ENCODE results near the gene KRT81. TPM values are rescaled to one million over a fixed set of nuclear protein-coding genes. Genes with fewer than 3 reads are reported as not detected.

Gene KRT81
- total RNA-seq (2022; extraction: Qiagen RNA extraction; ENCODE audit: low read depth): 2,993 to 3,705 TPM (median 3,273 TPM) in 5 replicates

GRCh38 chr12:52291267-52291935, at the start of gene KRT81:
TSS of gene KRT81 (minus strand) at chr12:52291534. CDS start at chr12:52291465, 69 bp downstream.

GRCh38 chr12:52320784-52321400, 29.6 kb upstream of the KRT81 start, which contains the start of gene KRT83:
TSS of gene KRT83 (minus strand) at chr12:52321398. CDS start at chr12:52321335, 63 bp downstream.

GRCh38 chr12:52274521-52275120, 16.7 kb downstream of the KRT81 start, which contains the start of gene KRT86:
TSS of gene KRT86 (plus strand) at chr12:52274645. CDS start at chr12:52301917, 27,272 bp downstream.

Other genes starting within 250 kb of the KRT81 start
- gene NR4A1, start 240.1 kb downstream of the KRT81 start, total RNA-seq (2022; extraction: Qiagen RNA extraction; ENCODE audit: low read depth): 30.9 to 45.1 TPM (median 35.5 TPM) in 5 replicates
- 77.2 to 102 TPM (median 89.3 TPM) in 5 replicates for gene ATG101, start 221.6 kb downstream of the KRT81 start, total RNA-seq (2022; extraction: Qiagen RNA extraction; ENCODE audit: low read depth)
- not detected in 5 replicates for gene SMIM41, start 211.8 kb downstream of the KRT81 start, total RNA-seq (2022; extraction: Qiagen RNA extraction; ENCODE audit: low read depth)
- 53.8 to 71.0 TPM (median 63.0 TPM) in 5 replicates for gene KRT80, start 99.5 kb downstream of the KRT81 start, total RNA-seq (2022; extraction: Qiagen RNA extraction; ENCODE audit: low read depth)
- gene KRT7, start 58.3 kb downstream of the KRT81 start, total RNA-seq (2022; extraction: Qiagen RNA extraction; ENCODE audit: low read depth): 3,808 to 4,352 TPM (median 4,043 TPM) in 5 replicates
- 30.3 to 41.6 TPM (median 35.7 TPM) in 5 replicates for gene KRT86, start 16.9 kb downstream of the KRT81 start, total RNA-seq (2022; extraction: Qiagen RNA extraction; ENCODE audit: low read depth)
- 3.0 to 5.4 TPM (median 4.8 TPM) in 5 replicates for gene KRT83, start 29.9 kb upstream of the KRT81 start, total RNA-seq (2022; extraction: Qiagen RNA extraction; ENCODE audit: low read depth)
- gene KRT85, start 75.9 kb upstream of the KRT81 start, total RNA-seq (2022; extraction: Qiagen RNA extraction; ENCODE audit: low read depth): not detected in 5 replicates
- gene KRT84, start 94.1 kb upstream of the KRT81 start, total RNA-seq (2022; extraction: Qiagen RNA extraction; ENCODE audit: low read depth): not detected in 5 replicates
- gene KRT82, start 114.8 kb upstream of the KRT81 start, total RNA-seq (2022; extraction: Qiagen RNA extraction; ENCODE audit: low read depth): not detected in 5 replicates
- 0.12 to 0.26 TPM (median 0.18 TPM) in 5 replicates for gene KRT75, start 142.8 kb upstream of the KRT81 start, total RNA-seq (2022; extraction: Qiagen RNA extraction; ENCODE audit: low read depth)
- 0.08 TPM in 1 of 5 replicates, not detected in the others for gene KRT6B, start 160.6 kb upstream of the KRT81 start, total RNA-seq (2022; extraction: Qiagen RNA extraction; ENCODE audit: low read depth)
- gene KRT6C, start 182.3 kb upstream of the KRT81 start, total RNA-seq (2022; extraction: Qiagen RNA extraction; ENCODE audit: low read depth): not detected in 5 replicates
- gene KRT6A, start 201.7 kb upstream of the KRT81 start, total RNA-seq (2022; extraction: Qiagen RNA extraction; ENCODE audit: low read depth): 0.18 to 0.52 TPM (median 0.24 TPM) in 5 replicates
- 0.11 to 0.47 TPM (median 0.18 TPM) in 5 replicates for gene KRT5, start 228.9 kb upstream of the KRT81 start, total RNA-seq (2022; extraction: Qiagen RNA extraction; ENCODE audit: low read depth)

Data from A549 treated with DMSO at 1 μM for 4 hours (cell line).